GM12878 (cell line): ENCODE results near the gene OSBPL7. TPM values are rescaled to one million over a fixed set of nuclear protein-coding genes. Genes with fewer than 3 reads are reported as not detected.

Experiments
- ATAC-seq: fragments of 200-7000 bp; cut with Tn5 transposase; 3 replicates; pipeline ENCODE4 v1.9.1; 2020; ENCODE audit warnings: mild to moderate bottlenecking, moderate library complexity
- BruUV-seq: library from RNA; stranded (reverse); fragments of 400-500 nt; replicated peaks from 2 replicates; lab custom pipeline; 2021; lab: Mats Ljungman, UMichigan
- CTCF ChIA-PET: fragments of 300-600 bp; sonication (Branson Sonifier 250); formaldehyde crosslinking; extraction: SDS; loops from one replicate; lab custom pipeline; 2021; ENCODE audit warnings: inconsistent platforms; lab: Yijun Ruan, JAX
- POLR2A ChIA-PET: fragments of 350-600 bp; formaldehyde crosslinking; extraction: SDS; loops from one replicate; lab custom pipeline; 2021; ENCODE audit warnings: inconsistent platforms; lab: Charles Lee
- RAD21 ChIA-PET: fragments of 300-600 bp; sonication (Branson Sonifier 250); formaldehyde crosslinking; loops from one replicate; lab custom pipeline; 2023; ENCODE audit warnings: antibody characterized with exemption; ENCODE audit not compliant: unreplicated experiment; lab: Charles Lee
- SMC1A ChIA-PET: fragments of 300-600 bp; sonication (Branson Sonifier 250); formaldehyde crosslinking; loops from one replicate; lab custom pipeline; 2023; ENCODE audit not compliant: unreplicated experiment, uncharacterized antibody; lab: Charles Lee
- DNase-seq: peaks from one replicate; pipeline ENCODE4 v3.0.0-alpha.2; 2011; ENCODE audit warnings: low read depth, low spot score
- FAIRE-seq: peaks from 3 replicates; lab custom pipeline; 2011; peaks lifted over from hg19 to GRCh38; lab: Jason Lieb, UNC
- H2AFZ ChIP-seq: 2 replicates; pipeline ENCODE4 v1.6.0; 2011; ENCODE audit warnings: low read depth, low read length, control low read depth; ENCODE audit not compliant: control insufficient read depth
- H3K27ac ChIP-seq: 2 replicates; pipeline ENCODE4 v1.5.1; 2011; ENCODE audit warnings: control low read depth; ENCODE audit not compliant: control insufficient read depth, insufficient read depth
- H3K27me3 ChIP-seq, 2 experiments: replicated peaks in 1 of 2; 2 replicates each; pipeline versions ENCODE4 v1.6.0 to v1.6.1; 2011; ENCODE audit warnings: low read length in 1 of 2; ENCODE audit not compliant: control insufficient read depth in 2 of 2, insufficient read depth in 2 of 2
- H3K36me3 ChIP-seq, 2 experiments: 2 replicates each; pipeline ENCODE4 v1.5.1; 2011; ENCODE audit warnings: low read length in 1 of 2; ENCODE audit not compliant: control insufficient read depth in 2 of 2, insufficient read depth in 2 of 2
- H3K4me1 ChIP-seq: 2 replicates; pipeline ENCODE4 v1.6.1; 2011; ENCODE audit warnings: mild to moderate bottlenecking, low read length, moderate library complexity, mixed read lengths; ENCODE audit not compliant: control insufficient read depth, insufficient read depth
- H3K4me2 ChIP-seq: 2 replicates; pipeline ENCODE4 v1.6.0; 2011; ENCODE audit warnings: control low read depth; ENCODE audit not compliant: control insufficient read depth, insufficient read depth
- H3K4me3 ChIP-seq: fragments of 200-600 bp; sonication (generic); 2 replicates; pipeline ENCODE4 v1.5.1; 2016
- H3K79me2 ChIP-seq: 2 replicates; pipeline ENCODE4 v1.6.0; 2011; ENCODE audit warnings: low read length; ENCODE audit not compliant: control insufficient read depth, insufficient read depth
- H3K9ac ChIP-seq: 2 replicates; pipeline ENCODE4 v1.8.0; 2011; ENCODE audit warnings: low read length, control low read depth, mixed read lengths; ENCODE audit not compliant: control insufficient read depth, insufficient read depth
- H3K9me3 ChIP-seq: replicated peaks from 3 replicates; pipeline ENCODE4 v1.5.1; 2011; ENCODE audit warnings: mild to moderate bottlenecking, low read length; ENCODE audit not compliant: control insufficient read depth, insufficient read depth
- H4K20me1 ChIP-seq: 2 replicates; pipeline ENCODE4 v1.6.0; 2011; ENCODE audit not compliant: control insufficient read depth, insufficient read depth
- BCL11A ChIP-seq: IDR thresholded peaks from 2 replicates; pipeline ENCODE4 v1.6.1; 2011; ENCODE audit warnings: low read depth, low read length
- BHLHE40 ChIP-seq, 2 experiments: fragments of 450-650 bp in 1 of 2; IDR thresholded peaks; 2 replicates each; pipeline ENCODE4 v1.6.1; 2011 to 2017; ENCODE audit warnings: low read depth in 2 of 2, borderline replicate concordance in 1 of 2, improper control_type of control experiment in 1 of 2, low read length in 1 of 2, mild to moderate bottlenecking in 1 of 2
- DPF2 ChIP-seq: fragments of 450-650 bp; IDR thresholded peaks from 2 replicates; pipeline ENCODE4 v1.6.1; 2017; ENCODE audit warnings: mild to moderate bottlenecking
- IKZF1 ChIP-seq: fragments of 450-650 bp; conservative IDR thresholded peaks from 2 replicates; pipeline ENCODE4 v1.6.1; 2017; ENCODE audit warnings: antibody characterized with exemption, mild to moderate bottlenecking
- MEF2A ChIP-seq: IDR thresholded peaks from 2 replicates; pipeline ENCODE4 v1.6.1; 2011; ENCODE audit warnings: low read depth, mild to moderate bottlenecking, low read length, moderate library complexity; ENCODE audit not compliant: insufficient read depth
- SPI1 ChIP-seq: IDR thresholded peaks from 2 replicates; pipeline ENCODE4 v1.6.1; 2011; ENCODE audit warnings: low read depth, mild to moderate bottlenecking, low read length, moderate library complexity, borderline replicate concordance; ENCODE audit not compliant: insufficient read depth
- SRF ChIP-seq, 2 experiments: IDR thresholded peaks; 2 replicates each; pipeline ENCODE4 v1.6.1; 2011; ENCODE audit warnings: low read depth in 2 of 2, low read length in 2 of 2, mild to moderate bottlenecking in 1 of 2, moderate library complexity in 1 of 2
- SUPT20H ChIP-seq: IDR thresholded peaks from 2 replicates; pipeline ENCODE4 v1.6.1; 2011; ENCODE audit warnings: low read depth, mild to moderate bottlenecking, low read length, moderate library complexity, borderline replicate concordance; ENCODE audit not compliant: control insufficient read depth
- TCF7 ChIP-seq: IDR thresholded peaks from 2 replicates; pipeline ENCODE4 v1.6.1; 2014; ENCODE audit warnings: antibody characterized with exemption, borderline replicate concordance
- ZBED1 ChIP-seq: IDR thresholded peaks from 2 replicates; pipeline ENCODE4 v1.6.1; 2016; ENCODE audit warnings: borderline replicate concordance
- ZSCAN29 ChIP-seq: fragments of 450-650 bp; IDR thresholded peaks from 2 replicates; pipeline ENCODE4 v1.6.1; 2017; ENCODE audit warnings: mild to moderate bottlenecking, moderate library complexity
- WGBS: methylation state at CpG from one replicate; pipeline ENCODE4 v1.1.6; 2016; ENCODE audit warnings: low lambda C conversion rate; ENCODE audit not compliant: insufficient replicate concordance, insufficient coverage; ENCODE audit errors: missing lambda C conversion rate; 5-methylcytosine and 5-hydroxymethylcytosine counted together
- in situ Hi-C: fragments of 300-500 bp; cut with MboI; formaldehyde crosslinking; loops from 9 replicates; pipeline ENCODE4 v1.14.3; 2018; ENCODE audit warnings: mixed read lengths
- intact Hi-C: fragments of 100-400 bp; cut with micrococcal nuclease; formaldehyde crosslinking; loops from one replicate; pipeline ENCODE4 v1.14.2; 2022; ENCODE audit not compliant: unreplicated experiment
- polyA plus RNA-seq, 11 experiments: library from polyadenylated mRNA; depleted of rRNA in 4 of 11; unstranded in 6 of 11; stranded (reverse) in 5 of 11; fragments of >200 nt; fragmentation: Nextera tagmentation in 4 of 11; fragmentation: Illumina TruSeq in 1 of 11; extraction: Ambion mirVana in 4 of 11; extraction: Trizol in 1 of 11; gene quantifications; 1 replicate in 1 of 11; 2 replicates in 10 of 11; pipeline versions ENCODE4 v1.2.1 to v1.2.3, GENCODE V29; 2011 to 2016; ENCODE audit warnings: inconsistent platforms in 2 of 11, missing spikeins in 2 of 11, low read depth in 1 of 11
- total RNA-seq, 4 experiments: library from RNA; depleted of rRNA in 3 of 4; stranded (reverse); fragments of >200 nt in 3 of 4; fragmentation: Illumina TruSeq in 1 of 4; extraction: Trizol in 1 of 4; gene quantifications; 2 replicates each; pipeline versions ENCODE4 v1.2.1 to v1.2.3, GENCODE V29; 2013 to 2021
- TF ChIP-seq, protein P1 (sequence below): IDR thresholded peaks from 2 replicates; pipeline ENCODE4 v1.6.1; 2012; ENCODE audit warnings: low read length, inconsistent platforms
- TF ChIP-seq, protein P2 (sequence below): fragments of 450-650 bp; IDR thresholded peaks from 2 replicates; pipeline ENCODE4 v1.6.1; 2017; ENCODE audit warnings: mild to moderate bottlenecking, moderate library complexity

The OSBPL7 gene
- total and polyA plus RNA-seq, 10 of the 15 experiments (the other 5 are each of a cell fraction or from before 2014, with no cell fraction given) = 0.50 to 16.1 (median 6.7) TPM

DNA sequence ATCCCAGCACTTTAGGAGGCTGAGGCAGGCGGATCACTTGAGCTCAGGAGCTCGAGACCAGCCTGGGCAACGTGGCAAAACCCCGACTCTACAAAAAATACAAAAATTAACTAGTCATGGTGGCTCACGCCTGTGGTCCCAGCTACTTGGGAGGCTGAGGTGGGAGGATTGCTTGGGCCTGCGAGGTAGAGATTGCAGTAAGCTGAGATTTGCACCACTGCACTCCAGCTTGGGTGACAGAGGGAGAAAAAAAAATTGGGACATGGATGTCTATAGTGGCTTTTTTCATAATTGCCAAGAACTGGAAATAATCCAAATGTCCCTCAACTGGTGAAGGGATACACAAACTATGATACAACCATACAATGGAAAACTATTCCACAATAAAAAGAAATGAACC lies 28.6 kb downstream of the OSBPL7 start:
- in situ Hi-C loops = no loop called here
- RAD21 ChIA-PET = interaction anchor here (1.1 kb wide), 1 partner anchor 94 kb away, joined by 3 read pairs; no protein-coding TSS in a partner anchor

DNA sequence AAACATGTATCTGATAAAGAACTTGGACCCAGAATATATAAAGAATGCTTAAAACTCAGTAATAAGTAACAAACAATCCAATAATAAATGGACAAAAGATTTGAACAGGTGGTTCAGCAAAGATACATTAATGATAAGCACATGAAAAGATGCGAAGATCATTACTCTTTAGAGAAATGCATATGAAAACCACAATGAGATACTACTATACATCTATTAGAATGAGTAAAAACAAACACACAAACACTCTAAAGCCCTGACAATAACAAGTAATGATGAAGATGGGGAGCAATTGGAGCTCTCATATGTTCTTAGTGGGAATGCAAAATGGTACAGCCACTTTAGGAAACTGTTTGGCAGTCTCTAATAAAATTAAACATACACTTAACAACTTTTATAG lies 29.1 kb downstream of the OSBPL7 start:
- Histone ChIP-seq H3K4me1 (no peaks in the 10 kb centered on the region), H4K20me1 (no peaks in the 10 kb centered on the region), H3K79me2 (no peaks in the 10 kb centered on the region), H3K4me3 (no peak overlapping the region), H3K4me2 (no peak overlapping the region), H3K27ac (no peak overlapping the region), H3K27me3 (peaks cover 4 to 7% of the 10 kb centered on the region in 2 experiments), H3K9ac (no peak overlapping the region), H3K36me3 (no peaks in the 10 kb centered on the region), H3K9me3 (no peaks in the 10 kb centered on the region), H2AFZ (no peak overlapping the region)
- ChIA-PET RAD21 (no interaction called here), CTCF (interaction anchor here (1.5 kb wide), 1 partner anchor 60 kb away, joined by 3 read pairs; no protein-coding TSS in a partner anchor), POLR2A (no interaction called here), SMC1A (interaction anchor here (0.6 kb wide), 1 partner anchor 159 kb away, joined by 3 read pairs; no protein-coding TSS in a partner anchor)
- WGBS = 0% methylated on average over 1 of the region's 1 CpG
- DNase-seq (no peak), ATAC-seq (no peak), FAIRE-seq (no peak)
- no TSS peak for BruUV-seq
- intact Hi-C loops = no loop called here
- in situ Hi-C loops = no loop called here
- no peak for TF ChIP-seq SPI1
- TF ChIP-seq, protein P1, sequence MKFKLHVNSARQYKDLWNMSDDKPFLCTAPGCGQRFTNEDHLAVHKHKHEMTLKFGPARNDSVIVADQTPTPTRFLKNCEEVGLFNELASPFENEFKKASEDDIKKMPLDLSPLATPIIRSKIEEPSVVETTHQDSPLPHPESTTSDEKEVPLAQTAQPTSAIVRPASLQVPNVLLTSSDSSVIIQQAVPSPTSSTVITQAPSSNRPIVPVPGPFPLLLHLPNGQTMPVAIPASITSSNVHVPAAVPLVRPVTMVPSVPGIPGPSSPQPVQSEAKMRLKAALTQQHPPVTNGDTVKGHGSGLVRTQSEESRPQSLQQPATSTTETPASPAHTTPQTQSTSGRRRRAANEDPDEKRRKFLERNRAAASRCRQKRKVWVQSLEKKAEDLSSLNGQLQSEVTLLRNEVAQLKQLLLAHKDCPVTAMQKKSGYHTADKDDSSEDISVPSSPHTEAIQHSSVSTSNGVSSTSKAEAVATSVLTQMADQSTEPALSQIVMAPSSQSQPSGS = no peak
- TF ChIP-seq ZBED1 = no peak
- TF ChIP-seq IKZF1 = no peak
- TF ChIP-seq SRF (IDR thresholded peaks at IDR 0.05; ENCODE audit: low read depth in 2 of 2, low read length in 2 of 2) = no peak
- no peak for TF ChIP-seq SUPT20H
- no peak for TF ChIP-seq BHLHE40 (IDR thresholded peaks at IDR 0.05; ENCODE audit: borderline replicate concordance in 1 of 2, low read depth in 2 of 2, low read length in 1 of 2)
- TF ChIP-seq MEF2A = no peak
- no peak for TF ChIP-seq TCF7
- TF ChIP-seq BCL11A = no peak
- TF ChIP-seq, protein P2, sequence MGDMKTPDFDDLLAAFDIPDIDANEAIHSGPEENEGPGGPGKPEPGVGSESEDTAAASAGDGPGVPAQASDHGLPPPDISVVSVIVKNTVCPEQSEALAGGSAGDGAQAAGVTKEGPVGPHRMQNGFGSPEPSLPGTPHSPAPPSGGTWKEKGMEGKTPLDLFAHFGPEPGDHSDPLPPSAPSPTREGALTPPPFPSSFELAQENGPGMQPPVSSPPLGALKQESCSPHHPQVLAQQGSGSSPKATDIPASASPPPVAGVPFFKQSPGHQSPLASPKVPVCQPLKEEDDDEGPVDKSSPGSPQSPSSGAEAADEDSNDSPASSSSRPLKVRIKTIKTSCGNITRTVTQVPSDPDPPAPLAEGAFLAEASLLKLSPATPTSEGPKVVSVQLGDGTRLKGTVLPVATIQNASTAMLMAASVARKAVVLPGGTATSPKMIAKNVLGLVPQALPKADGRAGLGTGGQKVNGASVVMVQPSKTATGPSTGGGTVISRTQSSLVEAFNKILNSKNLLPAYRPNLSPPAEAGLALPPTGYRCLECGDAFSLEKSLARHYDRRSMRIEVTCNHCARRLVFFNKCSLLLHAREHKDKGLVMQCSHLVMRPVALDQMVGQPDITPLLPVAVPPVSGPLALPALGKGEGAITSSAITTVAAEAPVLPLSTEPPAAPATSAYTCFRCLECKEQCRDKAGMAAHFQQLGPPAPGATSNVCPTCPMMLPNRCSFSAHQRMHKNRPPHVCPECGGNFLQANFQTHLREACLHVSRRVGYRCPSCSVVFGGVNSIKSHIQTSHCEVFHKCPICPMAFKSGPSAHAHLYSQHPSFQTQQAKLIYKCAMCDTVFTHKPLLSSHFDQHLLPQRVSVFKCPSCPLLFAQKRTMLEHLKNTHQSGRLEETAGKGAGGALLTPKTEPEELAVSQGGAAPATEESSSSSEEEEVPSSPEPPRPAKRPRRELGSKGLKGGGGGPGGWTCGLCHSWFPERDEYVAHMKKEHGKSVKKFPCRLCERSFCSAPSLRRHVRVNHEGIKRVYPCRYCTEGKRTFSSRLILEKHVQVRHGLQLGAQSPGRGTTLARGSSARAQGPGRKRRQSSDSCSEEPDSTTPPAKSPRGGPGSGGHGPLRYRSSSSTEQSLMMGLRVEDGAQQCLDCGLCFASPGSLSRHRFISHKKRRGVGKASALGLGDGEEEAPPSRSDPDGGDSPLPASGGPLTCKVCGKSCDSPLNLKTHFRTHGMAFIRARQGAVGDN = no peak

More for the DNA sequence above, 28.6 kb downstream of the OSBPL7 start:
- ChIA-PET POLR2A (interaction anchor here (0.5 kb wide), 1 partner anchor 150 kb away, joined by 5 read pairs; no protein-coding TSS in a partner anchor), SMC1A (interaction anchor here (0.6 kb wide), 1 partner anchor 159 kb away, joined by 3 read pairs; no protein-coding TSS in a partner anchor), CTCF (interaction anchor here (1.5 kb wide), 1 partner anchor 60 kb away, joined by 3 read pairs; no protein-coding TSS in a partner anchor)
- no peak for TF ChIP-seq DPF2
- no peak for TF ChIP-seq ZSCAN29
- Histone ChIP-seq H3K4me3 (no peak overlapping the region), H3K4me1 (no peaks in the 10 kb centered on the region), H3K4me2 (no peak overlapping the region), H3K36me3 (no peaks in the 10 kb centered on the region), H2AFZ (no peak overlapping the region), H4K20me1 (no peaks in the 10 kb centered on the region), H3K9me3 (no peaks in the 10 kb centered on the region), H3K27ac (no peak overlapping the region), H3K79me2 (no peaks in the 10 kb centered on the region), H3K9ac (no peak overlapping the region), H3K27me3 (peaks cover 4 to 7% of the 10 kb centered on the region in 2 experiments)
- no peak for ATAC-seq
- WGBS = under 1% methylated on average over 6 of the region's 6 CpGs
- no TSS peak for BruUV-seq
- FAIRE-seq = no peak
- intact Hi-C loops = no loop called here
- DNase-seq = no peak
